HG03378 (cell line): ENCODE measurements around the gene MPO.

Experiments
- ATAC-seq: cut with Tn5 transposase; IDR thresholded peaks from one replicate; pipeline ENCODE4 v1.9.1; 2021; ENCODE audit warnings: mild to moderate bottlenecking, moderate library complexity; ENCODE audit not compliant: unreplicated experiment

The MPO gene

DNA sequence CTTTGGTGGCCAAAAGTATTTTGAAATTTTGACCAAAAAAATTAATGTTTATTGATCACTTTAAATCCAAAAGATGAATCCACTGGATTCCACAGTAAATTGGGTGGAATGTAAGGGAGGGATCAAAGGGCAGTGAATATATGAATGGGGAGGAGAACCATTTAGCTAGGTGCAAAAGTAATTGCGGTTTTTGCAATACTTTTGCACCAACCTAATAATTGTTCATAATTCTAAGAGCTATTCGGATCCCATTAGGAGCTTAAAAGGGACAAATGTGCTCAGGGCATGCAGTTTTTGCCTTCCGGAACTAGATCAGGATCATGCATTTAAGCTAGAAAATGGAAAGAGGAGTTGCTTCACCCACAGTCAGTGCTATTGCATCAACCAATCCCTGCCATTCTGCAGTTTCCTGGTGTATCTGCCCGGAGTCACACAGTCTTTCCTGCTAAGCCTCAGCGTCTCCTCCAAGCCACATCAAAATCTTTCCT, 42.5 kb downstream of the MPO start, which contains the start of gene LPO:
Gene LPO, plus strand, starts transcription at position 438 of the 488 bp plus-strand sequence. CDS start 4,396 bp downstream, outside the sequence.
- no peak for ATAC-seq

GRCh38 chr17:58236394-58236793, 44.3 kb downstream of the MPO start:
- ATAC-seq = no peak

GRCh38 chr17:58235821-58236220, 44.9 kb downstream of the MPO start:
- ATAC-seq = no peak

DNA sequence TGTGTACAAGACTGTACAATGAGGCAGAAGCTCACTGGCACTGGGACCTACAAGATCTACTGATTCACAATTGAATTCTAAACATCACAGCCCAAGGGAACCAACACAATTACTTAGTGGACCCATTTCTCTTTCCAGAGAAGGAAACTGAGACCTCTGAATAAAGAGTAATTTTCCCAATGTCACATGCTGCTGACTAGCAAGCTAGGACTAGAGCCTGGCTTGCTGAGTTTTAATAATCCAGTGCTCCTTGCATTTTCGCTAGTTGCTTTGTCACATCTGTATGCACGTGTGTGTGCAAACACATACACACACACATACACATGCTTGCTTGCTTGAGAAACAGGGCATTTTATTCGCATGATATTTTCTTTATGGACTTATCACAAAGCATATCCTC, 46.2 kb downstream of the MPO start:
- ATAC-seq = no peak

DNA sequence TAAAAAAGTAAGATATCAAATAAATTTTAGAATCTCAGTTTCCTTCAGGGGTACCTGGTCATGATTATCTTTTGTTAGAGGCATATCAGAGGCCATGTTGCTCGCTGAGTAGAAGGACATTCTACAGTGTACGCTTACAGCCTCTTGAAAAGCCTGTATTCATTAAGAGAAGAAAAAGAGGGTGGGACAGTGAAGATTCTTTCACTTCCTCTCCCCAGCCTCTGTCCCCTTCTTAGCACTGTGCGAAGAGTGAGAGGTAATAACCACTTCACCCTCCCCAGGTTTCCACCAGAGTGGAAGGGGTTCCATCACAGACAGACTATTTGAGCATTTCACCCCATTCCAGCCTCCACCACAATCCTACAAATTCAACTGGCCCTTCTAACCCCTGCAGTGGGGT, 47.2 kb downstream of the MPO start:
- ATAC-seq = peak; percentile 44

- peak; percentile 72 for ATAC-seq
Measured at GRCh38 chr17:58232707-58233156, 48.0 kb downstream of the MPO start.

GRCh38 chr17:58231641-58232040, 49.1 kb downstream of the MPO start:
- no peak for ATAC-seq

GRCh38 chr17:58229881-58230280, 50.9 kb downstream of the MPO start:
- ATAC-seq = no peak

GRCh38 chr17:58229384-58229783, 51.4 kb downstream of the MPO start:
- ATAC-seq = no peak

DNA sequence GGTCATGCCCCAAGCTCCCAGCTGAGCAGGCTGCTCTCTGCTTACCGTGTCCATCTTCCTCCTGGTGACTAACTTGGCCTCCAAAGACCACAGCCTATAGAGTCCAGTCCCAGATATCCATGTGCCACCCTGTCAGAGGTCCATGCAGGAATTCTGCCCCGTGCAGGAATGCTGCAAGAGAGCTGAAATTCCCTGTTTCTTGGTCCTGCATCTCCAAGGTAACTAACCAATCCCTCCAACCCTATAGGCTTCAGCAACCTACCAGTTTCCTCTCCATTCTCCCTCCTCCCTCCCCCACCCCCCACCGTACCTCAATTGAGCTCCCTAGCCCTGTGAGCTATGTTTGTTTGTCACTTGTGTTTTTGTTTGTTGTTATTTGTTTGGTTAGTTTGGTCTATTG, 52.1 kb downstream of the MPO start:
- no peak for ATAC-seq

- no peak for ATAC-seq
Measured at GRCh38 chr17:58227733-58228132, 53.0 kb downstream of the MPO start.

GRCh38 chr17:58224315-58224714, 56.4 kb downstream of the MPO start:
- ATAC-seq = no peak
